Sigmoid colon (tissue), 7 donors: ENCODE data around the gene OPA3. TPM values are rescaled to one million over a fixed set of nuclear protein-coding genes. Genes with fewer than 3 reads are reported as not detected.
A peak's percentile ranks its signal among the peaks of the same experiment; 100 is the strongest.

Experiments used
- DNase-seq: peaks from one replicate; pipeline ENCODE4 v3.0.0-alpha.2; 2019
- H3K27ac ChIP-seq, 4 donors: fragments of 200-600 bp; sonication (generic); one replicate each; pipeline ENCODE4 v1.5.1; 2016 to 2019; ENCODE audit warnings: mild to moderate bottlenecking in 1 of 4
- H3K27me3 ChIP-seq, 3 donors: fragments of 200-600 bp; sonication (generic); one replicate each; pipeline ENCODE4 v1.5.1; 2019; ENCODE audit warnings: mild to moderate bottlenecking in 1 of 3
- H3K36me3 ChIP-seq, 4 donors: fragments of 200-600 bp; sonication (generic); one replicate each; pipeline ENCODE4 v1.5.1; 2016 to 2019
- H3K4me1 ChIP-seq, 4 donors: fragments of 200-600 bp; sonication (generic); one replicate each; pipeline ENCODE4 v1.5.1; 2017 to 2019
- H3K4me3 ChIP-seq, 4 donors: fragments of 200-600 bp; sonication (generic); one replicate each; pipeline ENCODE4 v1.5.1; 2017 to 2019; ENCODE audit warnings: mild to moderate bottlenecking in 2 of 4, moderate library complexity in 1 of 4
- H3K9me3 ChIP-seq, 4 donors: fragments of 200-600 bp in 3 of 4; sonication (generic) in 3 of 4; one replicate each; pipeline versions ENCODE4 v1.5.1 to v1.6.1; 2013 to 2019
- CTCF ChIP-seq, 4 experiments: fragments of 450-650 bp in 3 of 4; fragments of 200-600 bp in 1 of 4; IDR thresholded peaks; one replicate each; pipeline ENCODE4 v1.5.1; 2016 to 2019; ENCODE audit warnings: antibody characterized with exemption in 4 of 4, mild to moderate bottlenecking in 3 of 4, moderate library complexity in 2 of 4
- EP300 ChIP-seq, 4 donors: sonication (generic); formaldehyde crosslinking; IDR thresholded peaks; one replicate each; pipeline ENCODE4 v1.6.1; 2017; ENCODE audit warnings: antibody characterized with exemption in 4 of 4
- POLR2A ChIP-seq, 2 donors: fragments of 450-650 bp; IDR thresholded peaks; one replicate each; pipeline ENCODE4 v1.6.1; 2016; ENCODE audit warnings: antibody characterized with exemption in 2 of 2, mild to moderate bottlenecking in 2 of 2, moderate library complexity in 2 of 2
- POLR2AphosphoS5 ChIP-seq, 4 donors: sonication (generic); formaldehyde crosslinking; IDR thresholded peaks; one replicate each; pipeline ENCODE4 v1.6.1; 2017; ENCODE audit warnings: antibody characterized with exemption in 4 of 4
- WGBS, 2 donors: extraction: QIAGEN DNeasy Blood & Tissue Kit; methylation state at CpG; one replicate each; pipeline ENCODE4 v1.1.7; 2013; 5-methylcytosine and 5-hydroxymethylcytosine counted together
- intact Hi-C: fragments of 100-400 bp; cut with DNase I; formaldehyde crosslinking; loops from one replicate; pipeline ENCODE4 v1.15.1; 2023
- polyA plus RNA-seq, 3 donors: library from polyadenylated mRNA; stranded (reverse); fragments of 200-250 nt; gene quantifications; one replicate each; pipeline ENCODE4 v1.2.3, GENCODE V29; 2013
- total RNA-seq, 4 donors: library from RNA; depleted of rRNA; stranded (reverse); fragments of >200 nt; gene quantifications; one replicate each; pipeline ENCODE4 v1.1.0, GENCODE V29; 2016
- donor health status: healthy with polysubstance abuse.
- donor health status: Bipolar disorder and iron deficiency.
- donor health status: healthy.

Gene OPA3
- total and polyA plus RNA-seq, 7 donors: 3.0 to 11.3 (median 7.2) TPM

GRCh38 chr19:45488708-45489107, 95.9 kb downstream of the OPA3 start:
- no peaks in the 10 kb centered on the region for H3K27me3 ChIP-seq
- H3K9me3 ChIP-seq: no peaks in the 10 kb centered on the region
- H3K36me3 ChIP-seq: peaks cover 0 to 7% (median 0%) of the 10 kb centered on the region in 4 donors
- no peak overlapping the region for H3K27ac ChIP-seq
- intact Hi-C loops: no loop called here
- H3K4me3 ChIP-seq: no peak overlapping the region
- DNase-seq: no peak
- WGBS, 2 donors: 89 to 92% methylated on average over 15 of the region's 15 CpGs
- H3K4me1 ChIP-seq: peaks cover 0 to 22% (median 19%) of the 10 kb centered on the region in 4 donors
- TF ChIP-seq POLR2AphosphoS5 (IDR thresholded peaks at IDR 0.05) (no peak), CTCF (IDR thresholded peaks at IDR 0.05) (no peak), POLR2A (IDR thresholded peaks at IDR 0.05) (no peak), EP300 (IDR thresholded peaks at IDR 0.05) (no peak)

GRCh38 chr19:45485305-45486077, 99.1 kb downstream of the OPA3 start:
- peak in 2 of 4 donors; percentile 11 to 25 for TF ChIP-seq POLR2AphosphoS5 (IDR thresholded peaks at IDR 0.05)
- TF ChIP-seq POLR2A (IDR thresholded peaks at IDR 0.05): no peak
- peak; percentile 67 to 85 (median 76) for TF ChIP-seq CTCF (IDR thresholded peaks at IDR 0.05)
- no peak for TF ChIP-seq EP300 (IDR thresholded peaks at IDR 0.05)
- H3K4me3 ChIP-seq: peak overlapping the region; percentile 57 to 76 (median 63)
- 0 to 1% methylated on average over 35 of the region's 35 CpGs for WGBS, 2 donors
- H3K4me1 ChIP-seq: peaks cover 0 to 7% (median 7%) of the 10 kb centered on the region in 4 donors
- H3K9me3 ChIP-seq: no peaks in the 10 kb centered on the region
- H3K36me3 ChIP-seq: peaks cover 0 to 7% (median 0%) of the 10 kb centered on the region in 4 donors
- intact Hi-C loops: no loop called here
- H3K27ac ChIP-seq: peak overlapping the region; percentile 82 to 91 (median 86)
- DNase-seq: peak; percentile 99
- H3K27me3 ChIP-seq: no peaks in the 10 kb centered on the region

- WGBS, 2 donors: 60 to 78% methylated on average over 13 of the region's 13 CpGs
- Histone ChIP-seq H3K36me3 (peaks cover 0 to 7% (median 0%) of the 10 kb centered on the region in 4 donors), H3K27me3 (no peaks in the 10 kb centered on the region), H3K9me3 (no peaks in the 10 kb centered on the region), H3K27ac (no peak overlapping the region), H3K4me3 (no peak overlapping the region), H3K4me1 (peaks cover 0 to 7% (median 7%) of the 10 kb centered on the region in 4 donors)
- no peak for TF ChIP-seq CTCF (IDR thresholded peaks at IDR 0.05)
- TF ChIP-seq EP300 (IDR thresholded peaks at IDR 0.05): no peak
- TF ChIP-seq POLR2AphosphoS5 (IDR thresholded peaks at IDR 0.05): no peak
- no peak for TF ChIP-seq POLR2A (IDR thresholded peaks at IDR 0.05)
- intact Hi-C loops: no loop called here
- DNase-seq: no peak
Measured at GRCh38 chr19:45484273-45484945, 100.2 kb downstream of the OPA3 start.

GRCh38 chr19:45483033-45483432, 101.6 kb downstream of the OPA3 start:
- H3K36me3 ChIP-seq: peaks cover 0 to under 1% (median 0%) of the 10 kb centered on the region in 4 donors
- intact Hi-C loops: no loop called here
- no peak for TF ChIP-seq EP300 (IDR thresholded peaks at IDR 0.05)
- no peak for TF ChIP-seq CTCF (IDR thresholded peaks at IDR 0.05)
- no peak for TF ChIP-seq POLR2AphosphoS5 (IDR thresholded peaks at IDR 0.05)
- no peak for TF ChIP-seq POLR2A (IDR thresholded peaks at IDR 0.05)
- no peak overlapping the region for H3K27ac ChIP-seq
- H3K4me3 ChIP-seq: no peak overlapping the region
- H3K27me3 ChIP-seq: no peaks in the 10 kb centered on the region
- no peak for DNase-seq
- no peaks in the 10 kb centered on the region for H3K9me3 ChIP-seq
- WGBS, 2 donors: 83 to 92% methylated on average over 5 of the region's 5 CpGs
- H3K4me1 ChIP-seq: peaks cover 0 to 14% (median 11%) of the 10 kb centered on the region in 4 donors
